Left cardiac atrium (tissue), 4 donors: ENCODE measurements around the gene BRCA2. TPM values are rescaled to one million over a fixed set of nuclear protein-coding genes. Genes with fewer than 3 reads are reported as not detected.
A peak's percentile ranks its signal among the peaks of the same experiment; 100 is the strongest.
"Not testable (repeated sequence)": the region's sequence is repeated elsewhere in the genome, so short reads cannot be mapped to it uniquely, and the experiment has no call there.

Source experiments
- ATAC-seq, 2 donors: fragments of 200-7000 bp; cut with Tn5 transposase; one replicate each; pipeline ENCODE4 v1.9.1; 2020; ENCODE audit warnings: mild to moderate bottlenecking in 2 of 2, moderate library complexity in 2 of 2
- DNase-seq: peaks from one replicate; pipeline ENCODE4 v3.0.0-alpha.2; 2020
- intact Hi-C, 2 donors: fragments of 100-400 bp; cut with DNase I; formaldehyde crosslinking; loops; one replicate each; pipeline versions ENCODE4 v1.14.1 to v1.15.1; 2022 to 2023
- total RNA-seq, 2 donors: library from RNA; stranded (reverse); fragmentation: NEBNext Ultra II Directional; extraction: Animal tissue kit (Norgen Biotek cat#: 25700); gene quantifications; one replicate each; pipeline ENCODE4 v1.2.1, GENCODE V29; 2021
- donor health status: DM: no; HTN: yes; CAD: no.
- donor health status: DM: no; HTN: yes; CAD: no; lungs with severe emphysema.
- donor health status: DM: yes; HTN: yes; CAD: no.
- donor health status: Dilated cardiomyopathy.

Gene BRCA2
- total RNA-seq, 2 donors from 2014 or later = 1.0 to 2.1 TPM

- ATAC-seq = no peak
- intact Hi-C loops = loop anchor here in 1 of 2 donors (10.0 kb wide), 1 partner anchor 58 kb away; no protein-coding TSS in a partner anchor
- DNase-seq = no peak
These were observed 12.8 kb upstream of the BRCA2 start for GRCh38 chr13:32302461-32302860.

GRCh38 chr13:32305646-32306045 is 9.7 kb upstream of the BRCA2 start:
- DNase-seq (no peak), ATAC-seq (no peak)
- intact Hi-C loops = loop anchor here (5.0 to 10.0 kb wide), 2 partner anchors 61 to 393 kb away; no protein-coding TSS in a partner anchor

- ATAC-seq (peak; percentile 35 to 46), DNase-seq (no peak)
- intact Hi-C loops = loop anchor here (2.0 to 10.0 kb wide), 6 partner anchors 63 to 397 kb away; no protein-coding TSS in a partner anchor
These were observed 5.8 kb upstream of the BRCA2 start for GRCh38 chr13:32309312-32310133.

GRCh38 chr13:32310134-32310706 is 5.1 kb upstream of the BRCA2 start:
- ATAC-seq (peak; percentile 75 to 84), DNase-seq (no peak)
- intact Hi-C loops = loop anchor here (2.0 to 10.0 kb wide), 4 partner anchors 63 to 395 kb away; no protein-coding TSS in a partner anchor

GRCh38 chr13:32311188-32311897 is 4.0 kb upstream of the BRCA2 start:
- intact Hi-C loops = loop anchor here (2.0 to 10.0 kb wide), 4 partner anchors 65 to 397 kb away; no protein-coding TSS in a partner anchor
- no peak for ATAC-seq
- no peak for DNase-seq

GRCh38 chr13:32314271-32315237 is 754 bp upstream of the BRCA2 start:
- ATAC-seq (peak; percentile 48 to 69), DNase-seq (peak; percentile 46)
- intact Hi-C loops = loop anchor here (5.0 to 10.0 kb wide), 3 partner anchors 297 to 400 kb away; no protein-coding TSS in a partner anchor

- DNase-seq = no peak
- intact Hi-C loops = loop anchor here in 1 of 2 donors (10.0 kb wide), 2 partner anchors 301 to 401 kb away; no protein-coding TSS in a partner anchor
These were observed 676 bp downstream of the BRCA2 start for GRCh38 chr13:32316028-32316339.

GRCh38 chr13:32316501-32316900 is 1.2 kb downstream of the BRCA2 start:
- intact Hi-C loops = loop anchor here in 1 of 2 donors (10.0 kb wide), 2 partner anchors 302 to 402 kb away; no protein-coding TSS in a partner anchor
- ATAC-seq (no peak), DNase-seq (no peak)

More at GRCh38 chr13:32316028-32316339, 676 bp downstream of the BRCA2 start:
- no peak for ATAC-seq

GRCh38 chr13:32317716-32318465 is 2.6 kb downstream of the BRCA2 start:
- DNase-seq (no peak), ATAC-seq (no peak)
- intact Hi-C loops = loop anchor here in 1 of 2 donors (10.0 kb wide), 2 partner anchors 303 to 403 kb away; no protein-coding TSS in a partner anchor

GRCh38 chr13:32320528-32320927 is 5.2 kb downstream of the BRCA2 start:
- no peak for DNase-seq
- intact Hi-C loops = no loop called here

GRCh38 chr13:32323912-32324311 is 8.6 kb downstream of the BRCA2 start:
- intact Hi-C loops = no loop called here
- ATAC-seq (no peak), DNase-seq (no peak)

More at GRCh38 chr13:32320528-32320927, 5.2 kb downstream of the BRCA2 start:
- ATAC-seq = no peak

- no peak for DNase-seq
- ATAC-seq = no peak
- intact Hi-C loops = no loop called here
These were observed 15.1 kb downstream of the BRCA2 start for GRCh38 chr13:32330441-32330840.

GRCh38 chr13:32334671-32335070 is 19.4 kb downstream of the BRCA2 start:
- DNase-seq (no peak), ATAC-seq (no peak)

GRCh38 chr13:32340914-32341313 is 25.6 kb downstream of the BRCA2 start:
- intact Hi-C loops = no loop called here
- ATAC-seq (no peak), DNase-seq (no peak)

More at GRCh38 chr13:32334671-32335070, 19.4 kb downstream of the BRCA2 start:
- intact Hi-C loops = no loop called here

GRCh38 chr13:32347651-32348050 is 32.3 kb downstream of the BRCA2 start:
- ATAC-seq (no peak), DNase-seq (no peak)
- intact Hi-C loops = no loop called here

- intact Hi-C loops, ATAC-seq: not testable (repeated sequence)
These were observed 35.6 kb downstream of the BRCA2 start for GRCh38 chr13:32350839-32351441.

GRCh38 chr13:32354040-32354439 is 38.7 kb downstream of the BRCA2 start:
- intact Hi-C loops = no loop called here
- ATAC-seq = no peak
- no peak for DNase-seq

More at GRCh38 chr13:32350839-32351441, 35.6 kb downstream of the BRCA2 start:
- not testable (repeated sequence) for DNase-seq
